CD4-positive, alpha-beta T cell treated with Interleukin-6 for 4 hours (primary cell): ENCODE measurements around the gene ADRA2C.

Experiments used
- DNase-seq: peaks from one replicate; pipeline ENCODE4 v3.0.0-alpha.2; 2020; ENCODE audit warnings: mixed read lengths

Gene ADRA2C

DNA sequence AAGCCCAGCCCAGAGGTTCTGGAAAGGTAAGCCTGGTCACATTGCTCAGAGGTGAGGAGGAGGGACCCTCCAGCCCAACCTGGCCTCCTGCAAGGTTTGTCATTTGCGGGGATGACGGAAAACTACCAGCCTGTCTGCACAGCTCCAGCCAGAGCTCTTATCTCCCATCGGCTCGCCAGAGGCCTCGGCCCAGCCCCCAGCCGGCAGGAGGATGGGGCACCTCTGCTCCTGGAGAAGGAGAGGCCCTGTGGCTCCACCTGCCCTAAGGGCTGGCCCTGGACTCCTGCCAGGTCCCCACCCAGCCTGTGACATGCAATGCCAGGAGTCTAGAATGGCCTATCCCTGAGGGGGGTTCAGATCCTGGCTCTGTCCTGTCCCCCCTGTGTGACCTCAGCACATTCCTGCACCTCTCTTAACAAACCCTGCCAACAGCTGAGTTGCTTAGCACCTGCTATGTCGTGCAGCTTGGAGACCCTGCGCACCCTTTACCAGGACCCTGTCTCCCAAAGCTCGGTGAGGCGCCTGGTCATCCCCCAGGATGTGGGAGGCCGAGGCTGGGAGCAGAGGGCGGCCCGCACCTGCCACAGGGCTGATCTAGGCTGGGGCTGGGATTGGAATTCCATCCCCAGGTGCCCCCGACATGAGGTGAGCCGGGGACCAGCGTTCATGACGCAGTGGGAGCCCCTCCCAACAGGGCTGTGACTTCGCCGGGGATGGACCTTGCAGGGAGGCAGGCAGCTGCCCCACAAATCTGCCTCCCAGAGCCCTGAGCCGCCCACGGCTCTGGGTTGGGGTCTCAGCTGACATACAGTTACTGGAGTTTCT is 14.4 kb downstream of the ADRA2C start:
- DNase-seq: no peak

DNA sequence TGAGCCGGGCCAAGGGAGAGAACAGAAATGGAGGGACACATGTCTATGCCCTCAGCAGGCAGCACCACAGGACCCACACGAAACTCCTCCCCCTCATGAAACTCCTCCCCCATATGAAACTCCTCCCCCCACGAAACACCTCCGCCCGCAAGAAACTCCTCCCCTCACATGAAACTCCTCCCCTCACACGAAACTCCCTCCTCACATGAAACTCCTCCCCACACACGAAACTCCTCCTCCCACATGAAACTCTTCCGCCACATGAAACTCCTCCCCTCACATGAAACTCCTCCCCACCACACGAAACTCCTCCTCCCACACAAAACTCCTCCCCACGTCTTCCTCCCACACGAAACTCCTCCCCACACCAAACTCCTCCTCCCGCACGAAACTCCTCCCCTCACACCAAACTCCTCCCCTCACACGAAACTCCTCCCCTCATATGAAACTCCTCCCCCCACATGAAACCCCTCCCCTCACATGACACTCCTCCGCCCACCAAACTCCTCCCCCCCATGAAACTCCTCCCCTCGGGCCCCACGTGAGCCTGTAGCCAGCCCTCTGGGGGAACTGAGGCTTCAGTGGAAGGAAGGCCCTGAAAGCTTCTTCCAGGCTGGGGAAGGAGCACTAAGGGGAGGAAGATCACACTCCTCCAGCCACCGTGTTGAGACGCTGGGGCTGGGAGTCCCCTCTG is 15.2 kb downstream of the ADRA2C start:
- DNase-seq: no peak

DNA sequence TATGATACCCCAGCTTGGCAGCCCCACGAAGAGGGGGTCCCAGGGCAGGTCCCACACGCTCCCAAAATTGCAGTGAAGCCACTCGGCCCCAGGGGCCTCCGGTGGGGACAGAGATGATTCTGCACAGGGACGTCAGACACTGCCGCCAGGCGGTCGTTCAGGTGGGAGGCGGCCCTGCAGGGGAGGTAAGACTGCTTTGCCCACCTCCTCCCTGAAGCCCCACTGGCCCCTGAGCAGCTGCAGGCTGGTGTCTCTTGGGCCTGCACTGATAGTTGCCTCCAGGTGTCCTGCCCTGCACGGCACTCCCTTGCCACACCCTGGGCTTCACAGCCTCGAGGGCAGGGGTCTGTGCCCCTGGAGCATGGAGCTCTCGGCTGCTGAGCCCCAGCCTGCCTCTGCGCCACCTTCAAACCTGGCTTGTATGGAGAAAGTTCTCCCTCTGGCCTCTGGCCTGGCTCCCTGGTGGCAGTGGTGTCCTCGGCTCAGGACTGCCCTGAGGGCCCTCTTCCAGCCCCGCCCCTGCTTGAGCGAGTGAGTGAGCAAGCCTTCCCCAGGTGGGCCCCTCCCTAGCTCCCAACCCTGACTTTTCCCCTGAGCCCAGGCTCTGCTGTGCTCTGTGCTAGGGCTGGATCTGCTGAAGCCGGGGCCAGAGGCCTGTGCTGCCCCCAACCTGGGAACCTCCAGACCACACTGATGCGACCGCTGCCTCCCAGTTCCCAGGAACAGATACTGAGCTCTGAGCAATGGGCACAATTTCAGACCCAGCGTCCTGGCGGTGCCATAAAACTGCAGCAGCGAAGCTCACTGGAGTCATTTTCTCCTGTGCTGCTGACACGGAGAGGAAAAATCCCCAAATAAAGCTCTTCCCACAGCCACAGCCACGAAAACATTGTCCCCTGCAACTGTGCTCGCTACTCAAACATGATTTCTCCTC is 16.1 kb downstream of the ADRA2C start:
- no peak for DNase-seq

DNA sequence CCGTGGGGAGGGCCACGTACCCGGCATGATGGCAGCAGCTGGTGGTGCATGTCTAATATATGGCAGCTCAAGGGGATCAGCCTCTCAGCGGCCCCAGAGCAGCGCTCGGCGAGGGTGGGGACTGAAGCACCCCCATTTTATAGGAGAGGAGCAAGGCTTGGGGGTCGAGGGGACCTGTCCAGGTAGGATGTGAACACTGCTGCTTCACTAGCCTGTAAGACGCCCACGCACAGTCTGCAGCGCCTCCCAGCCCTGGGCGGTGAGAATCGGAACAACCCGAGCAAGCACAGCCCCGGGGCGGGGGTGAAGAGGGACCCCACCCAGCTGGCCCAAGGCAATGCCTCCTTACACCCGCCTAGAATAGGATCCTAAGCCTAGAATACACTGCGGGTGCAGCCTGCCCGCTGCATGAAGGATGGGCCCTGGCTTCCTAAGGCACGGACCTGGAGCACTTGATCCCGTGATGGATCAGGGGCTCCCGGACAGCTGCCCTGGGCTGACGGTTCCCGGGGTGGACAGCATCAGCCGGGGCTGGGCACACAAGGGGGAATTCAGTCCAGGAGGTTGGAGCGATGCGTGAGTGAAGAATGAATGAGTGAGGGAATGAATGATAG is 17.6 kb downstream of the ADRA2C start:
- no peak for DNase-seq

DNA sequence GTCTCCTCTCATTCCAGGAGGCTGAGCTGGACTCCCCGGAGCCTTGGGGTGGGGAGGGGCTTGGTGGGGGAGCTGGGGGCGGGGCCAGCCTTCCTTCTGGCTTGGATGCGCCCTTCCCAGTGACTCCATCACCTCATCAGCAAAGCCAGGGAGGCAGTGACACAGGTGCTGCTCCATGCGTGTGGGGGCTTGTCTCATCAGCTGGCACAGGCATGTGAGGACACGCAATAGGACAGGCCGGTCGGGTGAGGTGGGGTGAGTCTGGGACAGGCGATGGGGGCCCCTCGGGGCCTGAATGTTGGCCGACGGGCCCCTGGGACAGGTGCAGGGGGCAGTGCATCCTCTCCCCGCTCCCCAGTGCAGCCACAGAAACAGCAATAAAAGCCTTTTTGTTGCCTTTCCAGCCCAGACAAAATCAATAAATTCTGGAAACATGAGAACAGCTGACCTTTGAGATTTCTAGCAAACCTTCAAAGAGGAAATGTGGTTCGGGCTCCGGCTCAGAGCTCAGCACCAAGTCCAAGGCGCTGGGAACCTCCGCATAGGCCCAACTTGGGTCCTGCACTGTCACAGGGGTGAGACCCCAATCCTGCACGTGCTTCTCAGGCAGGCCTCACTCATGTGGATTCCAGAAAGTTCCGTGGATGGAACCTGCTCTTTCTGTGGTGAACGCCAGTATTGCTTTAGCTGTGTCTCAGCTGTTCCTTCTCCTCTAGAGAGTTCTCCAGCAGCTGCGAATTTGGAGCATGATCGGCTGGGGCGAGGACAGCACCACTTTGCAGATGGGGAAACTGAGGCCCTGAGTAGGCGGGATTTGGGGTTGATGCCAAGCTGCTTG is 18.5 kb downstream of the ADRA2C start:
- DNase-seq: no peak

DNA sequence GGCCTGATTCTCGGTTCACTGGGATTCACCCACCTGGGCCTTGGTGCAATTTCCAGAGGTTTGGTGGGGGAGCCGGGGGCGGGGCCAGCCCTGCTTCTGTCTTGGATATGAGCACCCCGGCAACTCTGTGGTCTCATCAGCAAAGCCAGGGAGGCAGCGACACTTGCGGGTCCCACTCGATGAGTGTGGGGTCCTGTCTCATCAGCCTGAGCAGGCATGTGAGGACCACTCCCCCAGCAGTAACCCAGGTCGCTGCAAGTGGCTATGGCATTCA is 19.0 kb downstream of the ADRA2C start:
- DNase-seq: no peak

DNA sequence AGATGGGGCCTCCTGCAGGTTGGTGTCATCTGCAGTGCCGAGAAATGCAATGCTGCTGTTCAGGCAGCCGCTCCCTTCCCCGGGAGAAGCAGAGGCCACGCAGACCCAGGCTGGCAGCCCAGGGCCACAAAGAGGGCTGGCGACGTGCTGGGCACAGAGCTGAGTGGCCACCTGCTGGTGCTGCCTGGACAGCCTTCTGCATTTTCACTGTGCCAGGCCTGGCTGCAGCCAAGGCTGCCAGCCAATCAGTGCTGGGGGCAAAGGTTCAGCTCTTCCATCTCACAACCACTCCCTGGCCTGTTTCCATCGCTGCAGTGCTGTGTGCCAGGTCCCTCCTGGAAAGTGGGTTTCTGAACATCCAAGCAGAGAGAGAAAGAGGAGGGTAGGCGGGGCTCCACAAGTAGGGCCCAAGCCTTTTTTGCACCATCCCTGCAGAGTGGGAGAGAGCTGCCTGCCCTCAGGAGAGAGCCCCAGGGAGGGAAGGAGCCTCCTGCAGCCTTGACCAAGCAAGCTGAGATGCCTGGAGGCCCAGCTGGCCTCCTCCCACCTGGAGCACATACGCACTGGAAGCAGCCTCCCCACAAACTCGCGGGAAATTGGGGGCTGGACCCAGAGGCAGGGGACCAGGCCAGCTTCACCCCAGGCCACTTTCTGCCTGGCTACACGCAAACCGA is 20.1 kb downstream of the ADRA2C start:
- DNase-seq: no peak

DNA sequence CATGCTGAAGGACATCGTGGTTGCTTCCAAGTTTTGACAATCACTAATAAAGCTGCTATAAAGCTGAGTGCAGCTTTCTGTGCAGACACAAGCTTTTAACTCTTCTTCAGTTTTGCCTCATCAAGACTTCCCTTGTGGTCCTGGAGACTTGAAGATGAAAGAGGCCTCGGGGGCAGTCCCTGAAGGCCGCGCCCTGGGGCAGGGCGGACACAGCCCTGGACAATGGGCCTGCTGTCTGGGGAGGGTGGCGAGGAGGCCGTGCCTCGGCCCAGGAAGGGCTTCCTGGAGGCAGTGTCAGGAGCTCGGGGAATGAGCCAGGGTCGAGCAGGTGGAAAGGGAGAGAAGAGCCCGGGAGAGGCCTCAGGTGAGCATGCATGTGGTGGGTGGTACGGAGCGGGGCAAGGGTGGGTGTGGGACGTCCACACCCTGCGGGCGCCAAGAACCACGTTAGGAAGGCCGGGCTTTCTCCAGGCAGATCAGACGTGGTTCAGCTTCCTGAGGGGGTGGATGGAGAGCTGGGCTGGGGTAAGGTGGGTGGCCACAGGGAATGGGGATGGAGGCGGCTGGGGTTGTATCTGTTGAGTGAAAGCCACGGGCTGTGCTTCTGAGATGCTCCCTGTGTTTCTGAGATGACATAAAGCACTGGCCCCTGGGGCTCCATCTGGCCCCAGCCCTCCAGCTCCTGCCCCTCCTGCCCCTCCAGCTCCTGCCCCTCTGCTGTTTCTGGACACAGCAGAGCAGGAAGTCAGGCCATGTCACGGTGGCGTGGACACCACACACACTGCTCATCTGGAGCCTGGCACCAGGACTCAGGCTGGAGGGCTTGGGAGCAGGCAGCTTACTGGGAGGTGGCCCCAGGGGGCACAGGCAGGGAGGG is 21.5 kb downstream of the ADRA2C start:
- DNase-seq: no peak

DNA sequence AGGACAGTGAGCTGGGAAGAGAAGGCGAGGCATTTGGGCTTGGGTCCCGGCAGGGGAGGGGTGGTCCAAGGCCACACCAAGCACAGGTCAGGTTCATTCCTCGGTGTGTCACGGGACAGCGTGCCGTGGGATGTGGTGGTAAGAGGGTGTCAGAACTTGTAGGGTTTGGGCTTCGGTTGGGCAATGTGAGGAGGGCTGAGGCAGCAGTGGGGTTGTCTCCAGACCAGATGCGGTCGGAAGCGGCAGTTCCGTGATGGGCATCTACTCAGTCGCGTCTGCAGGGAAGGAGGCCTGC is 22.1 kb downstream of the ADRA2C start:
- no peak for DNase-seq

DNA sequence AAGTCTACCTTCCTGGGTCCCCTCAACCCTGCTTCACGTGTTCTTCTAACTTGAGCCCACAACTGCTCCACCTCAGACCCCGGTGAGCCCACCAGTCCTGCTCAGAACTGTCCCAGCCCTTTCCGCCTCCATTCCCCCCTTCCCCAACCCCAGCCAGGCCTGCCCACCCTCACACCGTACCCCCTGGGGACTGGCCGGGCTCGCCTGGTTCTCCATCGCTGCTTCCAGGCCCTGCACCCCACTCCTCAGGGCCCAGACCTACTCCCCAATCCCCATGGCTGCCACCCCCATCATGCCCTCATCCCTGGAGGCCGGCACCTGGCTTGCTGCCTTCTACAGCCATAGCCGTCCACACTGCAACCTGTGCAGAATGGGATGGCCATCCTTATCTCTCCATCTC is 23.4 kb downstream of the ADRA2C start:
- DNase-seq: no peak

DNA sequence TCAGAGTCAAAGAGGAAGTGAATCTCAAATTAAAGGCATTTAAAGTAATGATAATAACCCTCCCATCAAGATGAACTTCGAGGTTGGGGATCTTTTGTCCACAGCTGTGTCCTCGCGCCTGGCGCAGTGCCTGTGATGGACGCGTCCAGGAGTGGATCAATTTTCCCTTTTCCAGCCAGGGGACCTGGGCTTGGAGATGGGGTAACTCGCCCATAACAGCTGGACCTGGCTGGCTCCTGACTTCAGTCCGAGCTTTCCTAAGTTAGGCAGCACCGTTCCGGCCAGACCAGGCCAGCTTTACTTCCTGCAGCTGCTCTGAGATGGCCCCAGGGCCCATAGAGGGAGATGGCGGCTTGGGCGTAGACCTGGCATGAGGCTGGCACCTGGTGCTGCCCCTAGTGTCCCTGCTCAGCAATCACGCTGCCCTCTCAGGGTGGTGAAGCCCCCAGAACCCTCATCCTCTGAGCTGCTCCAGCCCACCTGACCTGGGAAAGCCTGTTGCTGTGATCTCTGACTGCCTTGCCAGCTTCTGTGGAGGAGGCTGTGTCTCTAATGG is 23.9 kb downstream of the ADRA2C start:
- no peak for DNase-seq

DNA sequence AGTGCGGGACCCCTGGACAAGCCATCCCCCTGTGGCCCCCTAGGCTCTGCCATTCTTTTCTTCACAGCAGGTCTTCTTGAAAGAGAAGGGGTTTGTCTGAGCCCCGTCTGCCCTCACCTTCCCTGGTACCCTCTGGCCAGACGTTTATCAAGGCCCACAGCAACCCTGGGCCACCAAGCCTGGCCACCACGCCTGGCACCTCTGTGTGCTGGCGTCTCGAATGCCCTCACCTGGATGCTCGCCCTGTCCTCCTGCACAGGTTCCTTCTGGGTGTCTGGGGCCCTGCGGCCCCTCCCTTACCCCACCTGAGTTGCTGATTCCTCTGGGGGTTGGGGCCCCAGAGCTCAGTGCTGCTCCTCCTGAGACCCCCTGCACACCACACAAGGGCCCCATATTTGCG is 25.1 kb downstream of the ADRA2C start:
- DNase-seq: no peak

DNA sequence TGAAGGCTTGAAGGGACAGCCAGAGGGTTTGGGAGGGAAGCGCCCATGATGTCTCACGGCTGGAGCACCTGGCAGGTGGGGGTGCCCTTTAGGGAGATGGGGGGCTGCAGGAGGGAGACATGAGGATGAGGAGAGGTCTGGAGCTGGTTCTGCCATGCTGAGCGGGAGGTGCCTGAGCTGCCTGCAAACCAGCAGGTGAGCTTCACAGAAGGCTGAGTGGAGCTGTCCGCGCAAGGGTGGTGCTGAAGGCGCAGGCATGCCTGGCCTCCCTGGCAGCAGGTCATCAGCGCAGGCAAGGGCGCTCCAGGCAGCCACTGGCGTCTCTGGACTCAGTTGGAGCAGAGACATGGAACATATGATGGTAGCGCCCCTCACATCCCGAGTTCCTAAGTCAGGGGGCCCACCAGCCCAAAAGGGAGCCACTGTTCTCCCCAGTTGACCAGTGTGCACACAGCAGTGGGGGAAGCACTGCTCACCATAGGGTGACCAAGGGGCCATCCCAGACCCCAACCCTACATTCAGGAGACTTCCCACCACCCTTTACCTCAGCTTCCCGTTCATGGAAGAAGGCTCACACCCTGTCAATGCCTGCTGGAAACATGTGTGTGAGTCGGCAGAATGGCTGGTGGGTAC is 25.8 kb downstream of the ADRA2C start:
- DNase-seq: no peak

DNA sequence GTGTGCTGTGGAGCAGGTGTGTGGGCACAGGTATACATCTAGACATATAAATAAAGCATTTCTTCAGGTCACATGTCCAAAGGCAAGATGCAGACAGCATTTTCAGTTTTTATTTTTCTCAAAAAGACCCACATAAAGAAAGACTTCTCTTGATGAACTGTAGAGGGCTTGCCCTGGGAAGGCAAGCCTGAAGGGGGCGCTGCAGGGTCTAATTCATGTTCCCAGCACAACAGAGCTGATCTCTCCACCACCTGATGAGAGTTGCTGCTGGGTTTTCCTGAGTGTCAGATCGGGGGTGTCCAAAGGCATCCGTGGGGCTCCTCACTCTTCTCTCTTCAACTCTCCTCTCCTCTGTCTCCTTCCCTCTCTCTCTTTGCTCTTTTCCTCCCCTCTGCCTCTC is 26.6 kb downstream of the ADRA2C start:
- DNase-seq: no peak

DNA sequence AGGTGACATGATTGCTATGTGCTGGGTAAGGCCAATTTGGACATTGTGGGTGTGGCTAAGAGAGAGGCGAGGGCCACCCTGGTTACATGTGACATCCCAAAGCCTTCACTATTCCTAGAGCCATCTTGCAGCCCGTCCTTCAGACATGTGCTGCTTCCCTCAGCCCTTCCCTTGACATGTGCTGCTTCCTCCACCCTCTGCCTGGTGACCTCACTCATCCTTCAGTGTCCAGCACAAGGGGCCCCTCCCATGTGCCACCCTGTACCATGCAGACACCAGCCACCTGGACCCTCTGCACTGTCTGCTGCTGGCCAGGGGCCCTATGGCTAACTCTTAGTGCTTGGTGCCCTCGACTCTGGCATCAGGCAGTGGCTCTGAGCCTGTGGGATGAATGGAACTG is 27.4 kb downstream of the ADRA2C start:
- no peak for DNase-seq

DNA sequence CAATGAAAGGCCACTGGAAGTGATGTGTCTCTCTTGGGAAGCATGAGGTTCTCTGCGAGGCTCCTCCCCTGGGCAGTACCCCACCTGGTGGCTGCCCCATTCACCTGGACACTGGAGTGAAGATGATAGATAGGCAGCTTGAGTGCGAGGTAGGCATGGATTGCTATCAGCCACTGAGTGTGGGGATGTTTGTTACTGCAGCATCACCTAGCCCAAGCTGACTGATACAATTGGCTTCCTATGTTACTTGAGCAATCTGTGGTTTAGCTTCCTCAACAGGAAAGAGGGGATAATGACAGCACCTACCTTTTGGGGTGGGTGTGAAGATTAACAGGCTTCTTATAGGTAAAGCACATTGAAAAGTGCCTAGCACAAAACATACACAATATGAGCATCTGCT is 30.8 kb downstream of the ADRA2C start:
- DNase-seq: no peak

DNA sequence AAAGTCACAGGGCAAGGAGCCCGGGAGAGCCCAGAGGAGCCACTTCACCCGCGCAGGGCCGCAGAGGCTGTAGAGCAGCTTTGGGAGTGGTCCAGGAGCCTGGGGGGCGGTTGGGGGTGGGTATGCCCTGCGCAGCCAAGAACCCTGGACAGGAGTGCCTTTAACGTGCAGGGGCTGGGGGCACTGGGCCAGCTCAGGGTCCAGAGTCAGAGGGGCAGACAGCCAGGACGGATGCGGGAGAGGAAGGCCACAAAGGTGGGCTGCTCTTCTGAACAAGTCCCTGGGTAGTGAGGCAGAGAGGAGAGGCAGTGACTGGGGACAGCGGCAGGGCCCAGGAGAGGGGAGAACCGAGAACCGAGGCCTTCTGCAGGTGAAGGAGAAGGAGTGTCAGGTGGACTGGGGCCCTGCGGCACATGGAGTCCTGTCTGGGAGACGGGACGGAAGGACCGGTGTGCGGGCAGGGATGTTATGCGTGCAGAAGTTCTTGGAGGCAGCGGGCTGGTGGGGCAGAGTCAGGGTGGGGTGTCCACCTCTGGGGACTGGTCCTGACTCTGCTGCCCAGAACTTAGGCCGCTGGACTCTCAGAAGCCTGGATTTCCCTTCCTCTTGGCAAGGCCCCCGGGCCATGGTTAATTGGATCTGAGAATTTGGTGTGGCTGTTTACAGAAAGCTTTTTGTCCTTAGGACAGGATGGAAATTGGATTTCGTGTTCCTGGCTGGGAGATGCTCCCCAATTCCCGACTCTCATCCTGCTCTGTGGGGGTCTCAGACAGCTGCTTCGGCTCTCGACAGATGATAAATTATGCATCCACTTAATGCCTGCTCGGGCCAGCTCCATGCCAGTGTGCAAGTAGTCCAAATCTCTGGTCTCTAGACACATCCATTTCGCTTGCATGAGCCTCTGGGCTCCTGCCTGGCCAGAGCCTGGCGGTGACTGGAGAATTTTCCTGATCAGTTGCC is 31.9 kb downstream of the ADRA2C start:
- no peak for DNase-seq

DNA sequence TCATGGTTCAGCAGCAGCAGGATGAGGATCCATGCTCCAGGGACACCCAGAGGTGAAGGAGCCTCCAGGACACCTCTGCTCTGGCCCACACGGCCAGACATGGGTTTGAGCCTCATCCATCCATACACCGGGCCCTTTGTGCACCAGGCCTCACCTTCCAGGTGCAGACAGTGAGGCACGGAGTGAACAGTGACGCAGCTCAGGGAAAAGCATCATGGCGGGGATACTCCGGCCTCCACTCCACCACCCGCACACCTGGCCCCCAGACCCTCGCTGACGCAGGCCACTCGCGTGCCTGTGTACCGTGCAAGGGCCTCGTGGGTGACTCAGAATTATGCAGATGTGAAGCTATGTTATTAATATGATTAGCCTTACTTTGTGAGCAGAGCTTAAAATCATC is 33.3 kb downstream of the ADRA2C start:
- no peak for DNase-seq

DNA sequence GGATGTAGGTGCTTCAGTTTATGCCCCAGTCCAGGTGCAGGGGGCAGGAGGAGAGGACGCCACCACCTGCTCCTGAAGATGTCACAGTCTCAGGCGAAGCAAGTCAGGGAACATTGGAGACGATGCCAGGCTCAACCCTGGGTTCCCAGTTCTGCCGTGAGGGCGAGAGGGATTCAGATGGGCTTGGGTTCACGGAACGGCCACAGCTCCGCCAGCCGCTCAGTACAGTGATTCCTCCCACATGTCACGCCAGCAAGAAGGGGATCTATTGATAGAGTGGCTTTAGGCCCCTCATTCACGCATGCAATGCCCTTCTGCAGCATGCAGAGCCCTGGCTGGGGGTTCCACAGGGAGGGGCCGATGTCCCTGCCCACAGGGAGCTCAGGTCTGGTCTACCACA is 34.2 kb downstream of the ADRA2C start:
- no peak for DNase-seq
